ENCODE measurements around the gene CTDSP1. TPM values are rescaled to one million over a fixed set of nuclear protein-coding genes. Genes with fewer than 3 reads are reported as not detected.

Gene CTDSP1
- polyA plus RNA-seq, 10 donors, result 77.9 to 102 (median 90.3) TPM

- DNase-seq, result no peak
Observed at GRCh38 chr2:218421027-218421426, 21.4 kb downstream of the CTDSP1 start.

DNA sequence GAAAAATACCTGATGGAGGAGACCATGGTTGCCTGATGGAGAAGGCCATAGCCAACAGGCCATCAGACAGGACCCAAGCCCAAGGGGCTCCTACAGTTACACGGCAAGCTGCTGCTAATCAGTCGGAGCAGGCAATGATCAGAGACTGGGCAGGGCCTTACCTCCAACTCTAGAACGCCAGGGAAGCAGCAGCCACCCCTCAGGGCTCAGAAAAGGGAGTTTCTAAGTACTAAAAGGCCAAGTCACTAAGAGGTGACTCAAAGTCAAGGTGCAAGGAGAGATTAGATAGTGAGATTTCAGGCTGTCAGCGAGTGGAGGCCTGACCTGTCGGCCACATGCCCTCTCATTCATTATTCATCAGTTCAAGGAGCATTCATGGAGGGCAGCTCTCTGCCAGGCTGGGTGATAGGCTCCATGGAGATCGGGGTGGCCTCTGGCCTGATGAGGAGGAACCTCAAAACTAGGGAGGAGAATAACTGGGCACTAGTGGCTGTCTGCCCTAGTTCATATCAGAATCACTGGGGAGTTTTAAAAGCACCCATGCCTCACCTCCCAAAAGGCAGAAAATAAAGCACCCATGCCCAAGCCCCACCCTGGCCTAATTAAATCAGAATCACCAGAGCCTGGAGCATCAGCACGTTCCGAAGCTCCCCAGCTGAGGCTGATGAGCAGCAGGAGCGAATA, 22.9 kb downstream of the CTDSP1 start:
- no peak for DNase-seq

DNA sequence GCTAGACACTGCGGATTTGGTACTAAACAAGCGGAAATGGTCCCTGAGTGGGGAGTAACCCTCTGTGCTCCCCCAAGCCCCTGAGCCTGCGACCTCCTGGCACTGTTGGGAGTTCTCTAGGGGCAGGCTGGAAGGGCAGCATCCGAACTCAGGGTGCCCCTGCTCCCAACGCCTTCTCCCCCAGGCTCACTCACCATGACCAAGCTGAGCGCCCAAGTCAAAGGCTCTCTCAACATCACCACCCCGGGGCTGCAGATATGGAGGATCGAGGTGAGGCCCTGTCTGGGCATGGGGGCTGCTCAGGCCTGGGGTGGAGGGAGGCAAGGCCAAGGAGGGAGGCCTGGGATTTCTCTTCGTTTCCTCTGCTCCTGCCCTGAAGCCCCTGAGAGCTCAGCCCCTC, 23.9 kb downstream of the CTDSP1 start:
- no peak for DNase-seq

GRCh38 chr2:218425531-218425930, 25.9 kb downstream of the CTDSP1 start:
- DNase-seq, result no peak

- DNase-seq, result no peak
Observed at GRCh38 chr2:218427741-218428140, 28.1 kb downstream of the CTDSP1 start.

- no peak for DNase-seq
Observed at GRCh38 chr2:218428846-218429558, 29.3 kb downstream of the CTDSP1 start.

DNA sequence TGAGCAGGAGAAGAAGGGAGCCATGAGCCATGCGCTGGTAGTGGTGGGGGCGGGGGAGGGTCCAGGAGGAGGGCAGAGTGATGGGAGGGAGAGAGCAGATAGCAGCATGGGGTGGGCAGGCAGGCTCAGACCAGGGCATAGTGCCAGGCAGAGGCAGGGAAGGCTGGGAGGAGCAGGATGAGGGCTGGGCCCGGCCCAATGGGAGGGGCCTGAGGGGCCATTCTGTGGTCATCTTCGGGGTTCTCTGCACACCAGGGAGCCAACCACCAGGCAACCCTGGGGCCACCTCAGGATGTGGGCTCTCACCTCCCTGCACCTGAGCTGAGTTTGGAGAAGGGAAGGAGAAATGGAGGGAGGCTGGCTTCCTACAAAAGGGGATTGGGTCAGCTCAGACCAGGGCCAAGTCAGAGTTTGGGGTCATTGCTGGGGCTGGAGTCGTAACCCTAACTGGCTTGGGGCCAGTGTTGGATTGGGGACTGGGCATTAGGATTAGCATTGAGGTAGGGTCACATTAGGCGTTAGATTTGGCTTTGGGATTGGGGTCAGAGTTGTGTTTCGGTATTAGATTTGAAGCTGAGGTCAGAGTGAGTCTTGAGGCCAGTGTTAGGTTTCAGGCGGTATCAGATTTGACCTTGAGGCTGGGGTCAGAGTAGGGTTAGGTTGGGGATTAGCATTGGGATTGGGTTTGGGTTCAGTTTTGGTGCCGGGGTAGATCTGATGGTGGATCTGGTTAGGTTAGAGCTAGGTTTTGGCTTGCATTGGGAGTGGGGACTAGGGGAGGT, 30.4 kb downstream of the CTDSP1 start:
- DNase-seq, result no peak

GRCh38 chr2:218430721-218431120, 31.1 kb downstream of the CTDSP1 start:
- DNase-seq, result no peak

DNA sequence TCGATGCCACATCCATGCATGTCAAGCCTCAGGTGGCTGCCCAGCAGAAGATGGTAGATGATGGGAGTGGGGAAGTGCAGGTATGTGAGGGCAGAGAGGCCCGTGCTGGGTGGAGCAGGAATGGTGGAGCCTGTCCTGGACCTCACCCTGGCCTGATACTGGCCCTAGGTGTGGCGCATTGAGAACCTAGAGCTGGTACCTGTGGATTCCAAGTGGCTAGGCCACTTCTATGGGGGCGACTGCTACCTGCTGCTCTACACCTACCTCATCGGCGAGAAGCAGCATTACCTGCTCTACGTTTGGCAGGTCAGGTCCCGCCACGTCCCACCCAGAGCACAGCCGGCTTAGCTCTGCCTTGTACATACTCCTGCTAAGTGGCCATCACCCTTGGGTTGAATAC, 32.2 kb downstream of the CTDSP1 start:
- DNase-seq, result no peak

DNA sequence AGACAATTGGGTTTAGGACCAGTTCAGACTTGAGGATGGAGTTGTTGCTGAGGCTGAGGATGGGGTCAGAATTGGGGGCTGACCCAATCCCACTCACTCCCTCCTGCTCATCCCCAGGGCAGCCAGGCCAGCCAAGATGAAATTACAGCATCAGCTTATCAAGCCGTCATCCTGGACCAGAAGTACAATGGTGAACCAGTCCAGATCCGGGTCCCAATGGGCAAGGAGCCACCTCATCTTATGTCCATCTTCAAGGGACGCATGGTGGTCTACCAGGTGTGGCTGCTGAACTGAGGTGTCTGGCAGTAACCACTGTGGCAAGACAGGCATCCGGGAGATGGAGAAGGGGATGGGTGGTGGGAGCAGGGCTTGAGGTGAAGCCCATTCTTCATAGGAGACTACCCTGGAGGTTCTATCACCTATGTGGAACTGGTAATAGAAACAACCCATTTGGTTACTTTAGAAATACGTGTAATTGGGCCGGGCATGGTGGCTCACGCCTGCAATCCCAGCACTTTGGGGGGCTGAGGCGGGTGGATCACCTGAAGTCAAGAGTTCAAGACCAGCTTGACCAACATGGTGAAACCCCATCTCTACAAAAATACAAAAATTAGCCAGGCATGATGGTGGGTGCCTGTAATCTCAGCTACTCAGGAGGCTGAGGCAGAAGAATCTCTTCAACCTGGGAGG, 33.2 kb downstream of the CTDSP1 start:
- no peak for DNase-seq

DNA sequence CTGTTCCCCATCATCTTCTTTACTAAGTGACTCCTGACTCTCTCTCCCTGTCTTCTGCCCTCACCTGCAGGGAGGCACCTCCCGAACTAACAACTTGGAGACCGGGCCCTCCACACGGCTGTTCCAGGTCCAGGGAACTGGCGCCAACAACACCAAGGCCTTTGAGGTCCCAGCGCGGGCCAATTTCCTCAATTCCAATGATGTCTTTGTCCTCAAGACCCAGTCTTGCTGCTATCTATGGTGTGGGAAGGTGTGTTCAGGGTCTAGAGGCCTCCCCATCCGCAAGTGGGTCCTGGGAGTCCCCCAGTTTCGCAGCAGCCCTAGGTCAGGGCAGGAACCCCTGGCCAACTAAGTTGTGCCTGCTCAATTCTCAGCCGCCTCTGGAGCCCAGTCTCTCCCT, 34.8 kb downstream of the CTDSP1 start:
- no peak for DNase-seq

- DNase-seq, result no peak
Observed at GRCh38 chr2:218435003-218435982, 35.6 kb downstream of the CTDSP1 start.

DNA sequence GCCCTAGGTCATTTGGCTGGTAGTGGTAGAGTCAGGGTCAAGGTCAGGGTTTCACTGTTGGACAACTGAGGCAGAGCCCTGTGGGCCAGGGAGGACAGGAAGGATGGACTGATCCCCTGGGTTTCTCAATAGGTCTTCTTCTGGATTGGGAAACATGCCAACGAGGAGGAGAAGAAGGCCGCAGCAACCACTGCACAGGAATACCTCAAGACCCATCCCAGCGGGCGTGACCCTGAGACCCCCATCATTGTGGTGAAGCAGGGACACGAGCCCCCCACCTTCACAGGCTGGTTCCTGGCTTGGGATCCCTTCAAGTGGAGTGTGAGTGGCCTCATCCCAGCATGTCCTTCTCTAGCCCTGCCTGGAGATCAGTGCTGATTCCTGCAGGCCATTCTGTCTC, 37.3 kb downstream of the CTDSP1 start:
- no peak for DNase-seq

DNA sequence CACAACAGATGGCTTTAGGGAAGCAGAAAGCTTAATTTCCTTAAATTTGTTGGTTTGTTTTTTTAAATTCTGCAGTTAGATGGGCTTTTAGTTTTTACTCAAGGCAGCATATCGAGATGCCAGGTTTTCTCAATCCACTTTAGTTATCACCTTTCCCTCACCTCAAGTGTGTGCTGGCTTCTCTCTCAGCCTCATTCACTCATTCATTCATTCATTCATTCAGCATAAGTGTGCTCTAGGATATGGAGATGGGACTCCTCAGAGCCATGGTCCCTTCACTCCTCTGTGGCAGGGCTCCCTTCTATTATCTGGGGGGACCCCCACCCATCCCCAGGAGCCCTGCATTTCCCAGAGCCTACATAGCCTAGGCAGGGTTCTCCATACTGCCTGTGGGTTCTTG, 38.3 kb downstream of the CTDSP1 start:
- no peak for DNase-seq

GRCh38 chr2:218438596-218438995, 38.9 kb downstream of the CTDSP1 start:
- DNase-seq, result peak in 1 of 3 donors; percentile 25

DNA sequence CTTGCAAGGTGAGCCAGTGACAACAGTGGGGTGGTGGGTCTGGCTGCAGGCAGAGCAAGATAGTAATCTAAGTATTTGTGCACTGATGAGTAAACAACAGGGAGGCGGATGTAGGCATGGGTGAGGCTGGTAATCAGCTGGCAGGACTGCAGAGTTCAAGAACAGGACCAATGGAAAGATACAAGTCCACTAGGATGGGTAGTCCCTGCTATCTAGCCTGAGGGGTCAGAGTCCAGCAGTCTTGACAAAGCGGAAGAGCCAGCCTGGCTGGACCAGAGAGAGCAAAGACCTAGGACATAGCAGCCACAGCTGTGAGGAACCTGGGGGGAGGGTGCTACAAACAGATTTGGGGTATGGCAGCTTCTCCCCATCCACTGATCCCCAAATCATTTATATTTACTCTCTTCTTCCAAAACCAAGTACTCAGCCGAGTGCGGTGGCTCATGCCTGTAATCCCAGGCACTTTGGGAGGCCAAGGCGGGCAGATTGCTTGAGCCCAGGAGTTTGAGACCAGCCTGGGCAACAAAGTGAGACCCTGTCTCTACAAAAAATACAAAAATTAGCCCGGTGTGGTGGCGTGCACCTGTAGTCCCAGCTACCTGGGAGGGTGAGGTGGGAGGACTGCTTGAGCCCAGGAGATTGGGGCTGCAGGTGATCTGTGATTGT, 45.2 kb downstream of the CTDSP1 start:
- DNase-seq, result no peak

DNA sequence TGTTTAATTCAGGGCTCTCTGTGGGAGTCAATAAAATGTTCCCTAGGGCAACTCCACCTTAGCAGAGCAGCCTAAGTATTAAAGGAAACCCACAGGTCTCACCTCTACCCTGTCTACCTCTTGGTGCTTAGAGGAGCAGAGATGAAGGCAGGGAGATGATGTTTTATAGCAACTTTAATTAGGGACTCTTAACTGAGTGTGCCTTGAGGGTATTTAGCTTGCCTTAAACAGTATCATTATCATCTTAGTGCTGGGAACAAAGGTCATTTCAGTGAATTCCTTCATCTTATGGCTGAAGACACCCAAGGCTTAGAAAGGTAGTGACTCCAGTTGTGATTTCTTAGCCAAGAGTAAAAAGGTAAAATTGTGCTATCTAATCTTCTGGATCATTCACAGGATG, 45.9 kb downstream of the CTDSP1 start:
- no peak for DNase-seq

- DNase-seq, result no peak
Observed at GRCh38 chr2:218446547-218446946, 46.9 kb downstream of the CTDSP1 start.

GRCh38 chr2:218447072-218447471, 47.4 kb downstream of the CTDSP1 start:
- no peak for DNase-seq

DNA sequence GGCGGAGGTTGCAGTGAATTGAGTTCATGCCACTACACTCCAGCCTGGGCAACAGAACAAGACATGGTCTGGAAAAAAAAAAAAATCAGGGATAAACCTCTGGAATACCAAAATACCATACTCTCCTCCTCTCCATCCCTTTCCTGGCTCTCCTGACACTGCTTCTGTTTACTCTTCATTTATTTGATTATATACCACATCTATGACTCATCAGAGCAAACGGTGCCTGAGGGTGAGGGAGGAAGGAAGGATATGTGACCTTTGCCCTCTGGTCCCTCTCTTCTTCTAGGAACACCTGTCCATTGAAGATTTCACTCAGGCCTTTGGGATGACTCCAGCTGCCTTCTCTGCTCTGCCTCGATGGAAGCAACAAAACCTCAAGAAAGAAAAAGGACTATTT, 49.3 kb downstream of the CTDSP1 start:
- no peak for DNase-seq

All from muscle of back (tissue), 11 donors.